ENCODE data around the gene NTN4.
"Not testable (repeated sequence)": the region's sequence is repeated elsewhere in the genome, so short reads cannot be mapped to it uniquely, and the experiment has no call there.

The NTN4 gene

DNA sequence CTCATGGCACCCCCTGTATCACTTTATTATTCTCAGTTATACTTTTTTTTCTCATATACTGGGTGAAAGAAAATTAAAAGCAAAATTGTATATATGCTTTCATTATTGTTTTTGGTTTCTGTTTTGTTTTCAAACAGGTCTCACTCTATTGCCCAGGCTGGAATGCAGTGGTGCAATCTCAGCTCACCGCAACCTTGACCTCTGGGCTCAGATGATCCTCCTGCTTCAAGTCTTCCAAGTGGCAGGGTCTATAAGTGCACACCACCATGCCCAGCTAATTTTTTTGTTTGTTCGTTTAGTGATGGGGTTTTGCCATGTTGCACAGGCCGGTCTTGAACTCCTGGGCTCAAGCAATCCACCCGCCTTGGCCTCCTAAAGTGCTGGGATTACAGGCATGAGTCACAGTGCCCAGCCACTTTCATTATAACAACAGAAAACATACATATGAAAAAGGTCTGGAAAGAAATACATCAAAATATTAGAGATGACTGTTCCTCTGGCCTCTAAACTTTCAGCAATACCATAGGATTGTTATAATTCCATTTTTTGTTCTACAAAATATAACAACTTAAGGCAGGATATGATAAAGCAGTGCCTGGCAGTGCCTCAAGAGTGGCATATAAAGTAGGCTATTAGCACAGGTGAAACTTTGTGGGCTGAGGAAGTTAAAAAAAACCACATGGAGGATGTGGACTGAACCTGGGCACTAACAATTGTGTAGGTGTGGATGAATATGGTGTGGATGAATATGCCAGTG, 5.8 kb upstream of the NTN4 start:
- DNase-seq: no peak

DNA sequence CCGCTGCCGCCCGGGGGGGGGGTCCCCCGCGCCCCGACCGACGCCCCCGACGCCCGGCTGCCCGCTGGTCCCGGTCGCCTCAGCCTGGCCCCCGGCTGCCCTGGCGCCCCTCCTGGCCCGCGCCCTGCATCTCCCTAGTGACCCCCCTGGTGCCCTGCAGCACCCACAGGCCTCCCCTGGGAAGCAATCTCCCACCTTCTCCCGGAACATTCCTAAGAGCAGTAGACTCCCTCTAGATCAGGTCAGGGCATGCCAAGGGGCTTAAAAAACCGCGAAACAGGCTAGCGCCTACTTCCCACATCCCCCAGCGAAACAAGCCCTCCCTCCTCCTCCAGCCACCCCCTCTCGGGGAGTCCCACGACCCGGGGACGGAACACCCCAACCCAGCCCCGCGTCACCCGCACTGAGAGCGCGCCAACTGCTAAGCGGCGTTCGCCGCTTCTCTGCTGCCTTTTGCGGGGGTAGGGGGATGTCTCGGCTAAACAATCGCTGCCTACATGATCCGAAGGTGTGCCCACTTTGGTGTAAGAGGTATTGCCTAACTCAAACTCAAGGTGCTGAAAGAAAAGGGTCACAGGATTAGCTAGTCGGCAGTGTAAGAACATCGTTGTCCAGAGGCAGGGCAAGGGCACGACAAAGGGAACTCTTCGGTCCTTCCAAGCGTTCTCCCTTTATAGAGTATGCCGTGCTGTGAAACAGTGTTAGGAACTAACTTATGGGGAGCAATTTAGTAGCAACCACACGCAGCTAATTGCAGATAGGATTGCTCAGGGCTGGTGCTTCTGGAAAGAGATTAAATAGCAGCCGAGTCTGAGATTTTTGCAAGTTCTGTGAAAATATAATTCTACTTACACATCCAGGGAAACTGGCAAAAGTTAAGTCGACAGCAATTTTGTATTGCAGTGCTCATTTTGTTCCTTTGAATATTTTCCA, 619 bp upstream of the NTN4 start:
- peak; percentile 28 for DNase-seq

DNA sequence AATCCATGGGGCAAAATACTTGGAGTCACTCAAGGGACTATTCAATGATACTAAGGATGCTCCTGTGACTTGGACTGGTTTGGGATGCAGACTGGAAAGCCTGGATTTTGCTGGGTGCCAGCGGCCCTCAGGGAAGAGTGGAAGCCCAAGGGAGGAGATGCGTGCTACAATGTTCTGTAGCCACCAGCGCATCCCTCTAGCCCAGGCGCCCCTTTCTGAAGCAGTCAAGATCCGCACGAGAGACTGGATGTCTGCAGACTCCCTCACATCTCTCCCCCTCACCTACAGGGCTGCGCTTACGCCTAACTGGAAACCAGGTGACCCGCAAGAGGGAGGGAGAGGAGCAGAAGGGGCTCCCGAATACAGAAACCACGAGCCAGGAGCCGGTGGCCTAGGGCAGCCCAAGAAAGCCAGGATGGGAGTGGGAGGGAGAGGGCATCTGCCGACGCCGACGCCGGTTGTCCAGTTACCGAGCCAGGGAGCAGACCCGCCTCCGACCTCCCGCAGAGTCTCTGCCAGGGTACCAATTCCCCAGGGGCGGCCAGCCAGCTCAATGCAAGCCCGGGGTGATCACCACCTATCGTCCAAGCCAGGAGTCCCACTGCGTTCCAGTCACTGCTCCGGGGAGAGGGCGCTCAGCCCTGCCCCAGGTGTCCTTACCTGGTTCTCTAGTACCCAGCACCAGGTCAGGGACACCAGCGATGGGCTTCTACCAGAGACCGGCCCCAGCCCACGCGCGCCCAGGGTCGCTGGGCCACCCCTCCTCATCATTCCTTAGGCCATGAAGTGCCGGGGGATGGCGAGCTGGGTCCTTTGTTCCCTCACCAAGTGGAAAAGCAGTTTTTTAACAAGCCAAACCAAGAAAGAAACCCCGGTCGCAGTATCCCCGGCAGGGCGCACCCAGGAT, 1.2 kb downstream of the NTN4 start:
- peak; percentile 38 for DNase-seq

DNA sequence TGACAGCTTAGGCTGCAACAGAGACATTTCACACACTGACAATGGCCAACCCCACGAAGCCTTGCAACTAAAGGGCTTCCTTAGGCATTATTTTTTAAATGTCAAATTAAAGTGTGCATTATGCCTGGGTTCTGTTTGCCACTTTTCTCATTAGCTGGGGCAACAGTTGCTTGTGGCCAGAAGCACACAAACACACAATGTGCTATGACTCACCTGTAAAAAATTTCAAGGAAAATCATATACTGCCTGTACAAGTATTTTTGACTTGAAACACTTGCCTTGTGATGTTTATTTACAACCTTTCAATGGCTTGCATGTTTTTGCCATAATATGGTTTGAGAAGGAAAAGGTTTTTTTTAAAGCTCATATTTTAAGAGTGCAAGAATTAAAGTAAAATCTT, 1.9 kb downstream of the NTN4 start:
- no peak for DNase-seq

DNA sequence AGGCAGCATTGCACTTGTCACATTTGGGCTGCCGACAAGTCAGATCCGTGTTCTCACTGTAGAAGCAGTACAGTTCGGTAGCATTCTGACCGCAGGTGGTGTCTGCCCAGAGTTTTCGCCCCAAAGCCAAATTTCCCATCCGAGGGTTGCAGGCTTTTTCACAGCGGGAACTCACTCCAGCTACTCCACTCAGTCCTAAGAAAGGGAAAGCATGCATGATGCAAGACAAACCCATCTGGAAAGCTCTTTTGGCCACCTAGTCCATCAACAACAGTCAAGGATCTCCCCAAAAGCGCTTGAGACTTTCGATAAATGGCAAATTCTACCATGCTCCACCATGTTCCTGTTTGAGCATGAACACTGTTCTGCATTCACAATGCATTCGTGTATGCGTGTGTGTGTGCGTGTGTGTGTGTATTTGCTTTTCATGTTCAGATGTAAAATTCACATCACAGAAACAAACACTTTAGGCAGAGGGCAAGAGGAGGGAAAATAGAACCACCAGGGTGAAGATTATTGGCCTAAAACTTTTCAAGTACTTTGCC, 3.2 kb downstream of the NTN4 start:
- no peak for DNase-seq

DNA sequence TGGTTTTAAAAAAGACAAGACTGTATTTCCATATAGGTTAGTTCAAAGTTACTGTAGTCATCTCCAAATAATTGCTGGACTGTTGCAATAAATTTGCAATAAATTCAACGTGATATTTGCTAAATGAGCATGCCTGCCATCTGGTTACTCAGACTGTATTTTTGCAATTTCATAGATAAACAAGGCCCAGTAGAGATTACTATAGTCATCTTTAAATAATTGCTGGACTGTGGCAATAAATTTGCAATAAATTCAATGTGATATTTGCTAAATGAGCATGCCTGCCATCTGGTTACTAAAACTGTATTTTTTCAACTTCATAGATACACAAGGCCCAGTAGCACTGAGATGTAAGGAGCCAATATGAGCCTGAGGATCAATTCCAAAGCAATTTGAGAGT, 5.6 kb downstream of the NTN4 start:
- DNase-seq: no peak

DNA sequence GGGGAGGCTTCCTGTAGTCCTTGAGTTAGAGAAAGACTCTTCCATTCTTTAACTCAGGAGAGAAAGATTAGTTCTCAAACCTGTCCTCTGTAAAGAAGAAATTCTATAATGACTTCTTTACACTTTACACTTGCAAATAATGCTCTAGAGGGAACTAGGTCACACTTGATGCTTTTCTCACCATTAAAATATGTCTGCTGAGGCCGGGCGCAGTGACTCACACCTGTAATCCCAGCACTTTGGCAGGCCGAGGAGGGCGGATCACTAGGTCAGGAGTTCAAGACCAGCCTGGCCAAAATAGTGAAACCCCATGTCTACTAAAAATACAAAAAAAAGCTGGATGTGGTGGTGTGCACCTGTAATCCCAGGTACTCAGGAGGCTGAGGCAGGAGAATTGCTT, 6.3 kb downstream of the NTN4 start:
- no peak for DNase-seq

DNA sequence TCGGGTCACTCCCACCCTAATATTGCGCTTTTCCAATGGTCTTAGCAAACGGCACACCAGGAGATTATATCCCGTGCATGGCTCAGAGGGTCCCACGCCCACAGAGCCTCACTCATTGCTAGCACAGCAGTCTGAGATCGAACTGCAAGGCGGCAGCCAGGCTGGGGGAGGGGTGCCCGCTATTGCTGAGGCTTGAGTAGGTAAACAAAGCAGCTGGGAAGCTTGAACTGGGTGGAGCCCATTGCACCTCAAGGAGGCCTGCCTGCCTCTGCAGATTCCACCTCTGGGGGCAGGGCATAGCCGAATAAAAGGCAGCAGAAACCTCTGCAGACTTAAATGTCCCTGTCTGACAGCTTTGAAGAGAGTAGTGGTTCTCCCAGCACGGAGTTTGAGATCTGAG, 15.1 kb downstream of the NTN4 start:
- not testable (repeated sequence) for DNase-seq

DNA sequence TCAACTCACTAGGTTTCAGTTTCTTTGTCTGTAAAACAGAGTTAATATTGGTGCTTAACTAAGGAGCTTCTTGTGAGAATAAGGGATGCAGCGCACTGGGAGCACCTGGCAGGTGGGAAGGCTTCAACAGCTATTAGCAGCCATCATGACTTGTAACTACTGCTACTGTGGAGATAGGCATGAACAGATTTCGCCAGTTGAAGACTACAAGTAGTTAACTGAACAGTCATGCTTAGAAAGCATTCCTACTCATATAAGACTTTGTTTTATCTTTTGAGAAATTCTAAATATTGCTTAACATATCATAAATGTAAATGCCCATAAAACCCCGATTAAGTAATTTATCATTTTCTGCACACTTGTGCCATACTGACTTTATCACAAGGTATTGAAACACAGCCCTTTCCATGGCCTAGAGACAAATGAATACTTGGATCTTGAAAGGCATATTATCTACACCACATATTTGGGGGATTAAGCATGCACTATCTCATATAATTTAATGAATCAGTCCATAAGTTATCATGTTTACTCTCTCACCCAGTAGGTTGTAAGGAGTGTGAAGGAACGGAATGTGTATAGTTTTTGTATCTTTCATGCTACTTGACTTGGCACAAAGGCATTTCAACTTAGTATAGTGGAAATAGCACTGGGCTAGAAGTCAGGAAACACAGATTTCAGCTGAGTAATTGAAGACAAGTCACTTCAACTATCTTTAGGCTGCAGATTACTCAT, 16.1 kb downstream of the NTN4 start:
- no peak for DNase-seq

DNA sequence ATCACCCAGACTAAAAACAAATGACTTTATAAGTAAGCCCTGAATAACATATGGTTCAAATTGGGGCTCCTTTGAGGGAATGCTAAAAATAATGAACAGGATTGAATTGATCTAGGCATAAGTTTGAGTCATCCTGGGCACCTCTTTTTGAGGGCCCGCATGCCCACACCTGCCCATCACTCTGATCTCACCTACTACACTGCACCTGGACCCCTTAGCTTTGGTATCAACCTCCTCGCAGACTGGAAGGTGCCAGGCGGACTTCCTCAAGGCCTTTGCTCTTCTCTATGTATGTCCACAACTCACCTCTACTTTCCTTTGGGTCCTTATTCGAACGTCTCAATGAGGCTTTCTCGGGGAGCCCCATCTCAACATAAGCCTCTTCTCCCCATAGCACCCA, 17.2 kb downstream of the NTN4 start:
- DNase-seq: no peak

DNA sequence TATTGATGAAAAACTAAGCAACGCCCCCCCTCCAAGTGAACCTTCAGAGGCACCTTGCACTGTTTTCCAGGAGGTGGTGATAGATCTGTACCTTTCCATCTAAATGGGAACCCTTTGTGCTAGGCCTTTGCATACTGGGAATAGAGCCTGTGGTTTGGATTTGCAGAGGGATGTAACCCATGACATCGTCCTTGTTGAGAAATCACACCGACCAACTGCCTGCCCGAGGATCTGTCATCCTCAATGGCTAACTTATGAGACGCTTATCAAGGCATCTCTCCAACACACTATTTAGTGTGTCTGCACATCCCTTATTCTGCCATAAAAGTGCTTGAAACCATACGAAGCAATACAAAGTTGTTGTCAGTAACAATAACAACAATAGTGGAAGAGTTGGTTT, 22.9 kb downstream of the NTN4 start:
- no peak for DNase-seq

DNA sequence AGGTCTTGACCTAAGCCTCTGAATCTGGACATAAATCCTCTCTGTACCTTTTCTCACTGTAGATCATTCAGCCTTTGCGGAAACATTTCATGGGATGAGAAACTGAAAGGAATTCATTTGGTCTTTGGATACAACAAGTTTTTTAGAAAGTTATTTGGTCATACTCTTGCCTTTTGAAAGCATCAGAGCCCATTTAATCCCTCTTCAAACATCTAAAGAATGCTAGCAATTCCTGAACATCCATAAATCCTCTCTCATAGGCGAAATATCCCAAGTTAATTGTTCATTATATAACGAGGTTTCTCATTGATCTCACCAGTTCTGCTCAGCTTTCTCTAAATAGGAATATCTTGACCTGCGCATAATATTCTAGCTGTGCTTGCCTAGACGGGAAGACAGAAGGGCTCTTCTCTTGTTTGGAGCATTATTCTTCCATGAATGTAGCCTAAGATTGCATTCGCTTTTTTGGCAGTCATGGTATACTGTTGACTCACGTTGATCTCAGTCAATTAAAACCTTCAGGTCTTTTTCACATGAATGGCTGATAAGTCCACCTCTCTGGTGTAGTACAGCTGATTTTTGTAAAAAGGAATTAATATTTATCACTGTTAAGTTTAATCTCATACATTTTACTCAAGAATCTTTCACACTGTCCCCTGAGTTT, 24.1 kb downstream of the NTN4 start:
- no peak for DNase-seq

DNA sequence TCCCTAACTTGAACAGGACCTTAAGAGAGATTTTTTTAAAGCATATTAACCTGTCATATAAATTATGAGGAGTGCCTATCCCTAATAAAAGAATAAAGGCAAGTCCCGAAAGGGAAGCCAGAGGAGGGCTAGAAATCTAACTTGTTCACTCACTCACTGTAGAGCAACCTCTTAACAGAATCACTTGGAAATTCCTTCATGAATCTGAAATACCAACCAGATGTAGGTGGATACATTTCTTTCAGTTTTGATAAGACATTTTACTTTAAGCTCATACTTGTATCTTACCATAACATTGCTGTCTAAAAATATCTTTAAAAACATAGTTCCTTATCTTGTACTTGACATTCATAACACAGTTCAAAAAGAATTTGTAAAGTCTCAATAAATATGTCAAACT, 25.7 kb downstream of the NTN4 start:
- DNase-seq: no peak

DNA sequence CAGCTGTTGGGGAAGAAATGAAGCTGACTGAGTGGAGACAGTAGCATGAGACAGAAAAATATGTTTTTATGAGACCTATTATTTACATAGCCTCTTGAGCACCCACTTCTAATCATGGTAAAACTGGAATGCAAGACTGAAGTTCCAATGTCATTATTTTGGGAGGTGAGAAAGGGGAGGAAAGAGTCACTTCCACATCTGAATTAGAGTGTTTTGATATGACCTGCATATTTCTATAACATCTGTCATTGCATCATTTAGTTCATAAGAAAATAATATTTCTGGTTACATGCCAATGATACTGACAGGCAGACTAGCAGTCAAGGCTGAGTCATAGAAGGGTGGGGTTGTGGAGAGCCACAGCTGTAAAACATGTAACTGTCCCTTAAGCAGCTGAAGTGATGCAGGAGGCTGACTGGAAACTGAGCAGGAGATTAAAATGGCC, 26.7 kb downstream of the NTN4 start:
- no peak for DNase-seq

DNA sequence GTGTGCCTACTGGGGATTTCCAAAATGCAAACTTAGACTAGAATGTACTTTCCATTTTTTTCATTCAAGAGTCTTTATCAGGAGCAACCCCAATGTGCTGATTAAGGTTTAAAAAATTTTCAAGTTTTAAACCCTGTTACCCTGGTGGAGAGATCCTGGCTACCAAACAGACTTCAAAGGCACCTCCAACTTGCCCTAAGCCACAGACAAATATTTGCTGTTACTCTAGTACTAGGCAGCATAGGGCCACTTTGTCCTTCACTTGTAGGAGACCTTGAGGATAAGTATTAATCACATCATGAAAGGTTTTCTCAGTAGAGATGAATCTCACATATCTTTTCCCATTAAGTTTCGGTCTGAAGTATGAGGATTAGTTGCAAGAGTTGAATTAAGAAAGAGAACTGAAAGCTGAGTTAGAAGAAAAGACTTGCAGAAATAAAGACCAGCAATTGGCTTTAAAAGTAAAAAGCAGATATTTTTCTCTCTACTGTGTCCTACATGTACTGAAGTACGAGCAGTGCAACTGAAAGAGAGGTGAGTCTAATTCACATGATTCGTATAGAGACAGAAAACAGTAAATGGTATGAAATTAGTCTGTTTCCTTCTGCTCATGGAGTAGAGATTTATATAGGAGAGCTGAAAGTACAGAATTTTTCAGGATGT, 28.3 kb downstream of the NTN4 start:
- DNase-seq: no peak

DNA sequence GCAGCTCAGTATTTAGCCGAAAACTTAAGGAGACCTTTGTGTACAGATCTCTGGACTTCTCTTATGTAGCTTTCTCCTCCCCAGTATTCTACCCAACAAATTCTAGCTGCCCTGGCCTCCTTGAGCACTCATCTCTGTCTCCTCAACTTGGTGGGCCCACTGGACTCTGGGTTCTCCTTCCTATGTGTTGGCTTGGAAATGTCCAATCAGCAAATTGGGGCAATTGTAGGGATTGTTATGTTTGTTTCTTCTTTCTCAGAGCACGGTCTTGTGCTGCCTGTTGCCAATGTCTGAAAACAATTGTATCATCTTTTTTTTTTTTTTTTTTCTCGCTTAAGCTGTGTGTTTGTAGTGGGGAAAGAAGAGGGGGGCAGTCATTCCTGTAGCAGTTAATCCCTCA, 30.2 kb downstream of the NTN4 start:
- DNase-seq: no peak

DNA sequence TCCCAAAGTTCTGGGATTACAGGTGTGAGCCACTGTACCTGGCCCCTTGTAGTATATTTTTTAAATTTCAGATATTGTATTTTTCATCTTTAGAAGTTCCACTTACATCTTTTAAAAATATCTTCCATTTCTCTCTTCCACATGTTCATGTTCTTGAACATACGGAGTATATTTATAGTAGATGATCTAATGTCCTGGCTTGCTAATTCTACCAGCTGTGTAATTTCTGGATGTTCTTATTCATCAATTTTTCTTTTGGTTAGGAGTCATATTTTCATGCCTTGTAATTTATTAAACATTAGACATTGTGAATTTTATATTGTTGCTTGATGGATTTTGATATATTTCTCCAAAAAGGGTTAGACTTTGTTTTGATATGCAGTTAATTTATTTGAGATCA, 30.8 kb downstream of the NTN4 start:
- no peak for DNase-seq

DNA sequence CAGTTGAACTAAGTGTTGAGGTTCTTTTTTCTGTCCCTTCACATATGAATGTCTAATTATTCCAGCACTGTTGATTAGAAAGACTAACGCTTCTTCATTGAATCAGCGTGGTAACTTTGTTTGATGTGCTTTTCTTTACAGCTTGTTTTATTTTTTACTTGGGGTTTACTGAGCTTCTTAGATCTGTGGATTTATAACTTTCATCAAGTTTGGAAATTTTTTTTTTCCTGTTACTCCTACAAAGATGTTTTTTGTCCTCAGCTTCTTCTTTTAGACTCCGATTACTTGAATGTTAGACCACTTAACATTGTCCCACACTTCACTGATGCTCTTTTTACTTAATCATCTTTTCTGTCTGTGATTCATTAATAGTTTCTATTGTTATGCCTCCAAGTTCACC, 31.5 kb downstream of the NTN4 start:
- no peak for DNase-seq

DNA sequence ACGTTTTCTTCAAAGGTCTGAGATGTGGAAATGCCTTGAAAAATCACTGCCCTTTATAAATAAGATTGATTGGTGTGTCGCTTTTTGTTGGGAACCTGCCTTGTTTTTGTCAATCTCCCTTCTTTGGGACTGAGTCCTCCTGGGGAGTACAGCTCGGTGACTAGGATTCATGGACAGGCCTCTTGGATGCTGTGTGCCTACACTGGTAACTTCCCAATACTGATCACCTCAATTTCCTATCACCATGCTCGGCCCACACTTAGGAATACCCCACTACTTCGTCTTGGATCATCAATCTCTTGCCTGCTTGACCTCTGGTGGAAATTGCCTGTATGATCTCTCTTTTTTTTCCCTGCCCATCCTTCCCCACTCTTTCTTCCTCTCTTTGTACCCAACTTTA, 34.2 kb downstream of the NTN4 start:
- DNase-seq: no peak

DNA sequence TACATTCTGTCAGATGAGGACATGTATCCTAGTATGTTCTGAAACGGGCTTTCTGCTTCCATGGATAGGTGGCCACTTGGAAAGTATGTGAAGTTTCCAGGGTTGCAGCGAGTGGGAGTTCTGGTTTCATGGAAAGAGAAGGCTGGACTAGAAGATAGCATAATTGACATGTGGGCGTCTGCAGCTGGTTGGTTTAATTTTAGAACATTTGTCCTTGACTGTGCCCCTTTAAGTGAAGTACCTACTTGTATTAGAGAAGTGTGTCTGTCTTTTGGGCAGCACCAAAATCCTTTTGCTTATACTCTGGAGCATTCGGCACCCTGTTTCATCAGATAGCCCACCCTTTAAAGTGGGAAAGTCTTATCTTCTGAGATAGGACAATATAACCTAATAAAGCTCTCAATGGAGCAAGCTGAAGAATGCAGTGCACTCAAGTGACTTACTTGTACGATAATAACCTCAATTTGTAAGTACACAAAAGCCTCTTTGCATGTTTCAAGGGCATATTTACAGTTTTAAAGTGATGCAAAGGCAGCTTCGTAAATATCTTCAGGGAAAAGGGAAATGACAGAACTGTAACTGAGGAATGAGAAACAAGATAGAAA, 35.2 kb downstream of the NTN4 start:
- no peak for DNase-seq

DNA sequence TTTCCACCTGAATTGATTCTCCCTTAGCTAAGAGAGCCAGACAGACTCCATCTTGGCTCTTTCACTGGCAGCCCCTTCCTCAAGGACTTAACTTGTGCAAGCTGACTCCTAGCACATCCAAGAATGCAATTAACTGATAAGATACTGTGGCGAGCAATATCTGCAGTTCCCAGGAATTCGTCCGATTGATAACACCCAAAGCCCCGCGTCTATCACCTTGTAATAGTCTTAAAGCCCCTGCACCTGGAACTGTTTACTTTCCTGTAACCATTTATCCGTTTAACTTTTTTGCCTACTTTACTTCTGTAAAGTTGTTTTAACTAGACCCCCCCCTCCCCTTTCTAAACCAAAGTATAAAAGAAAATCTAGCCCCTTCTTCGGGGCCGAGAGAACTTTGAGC, 44.5 kb downstream of the NTN4 start:
- DNase-seq: not testable (repeated sequence)

All from NCI-H748 treated with DMSO at 0.1 percent for 48 hours (cell line).